NK-92 (cell line): ENCODE data around the gene EHD2.

ENCODE experiments used
- DNase-seq: peaks from one replicate; lab custom pipeline; 2025; ENCODE audit not compliant: unreplicated experiment; lab: John Stamatoyannopoulos, UW

Gene EHD2

GRCh38 chr19:47687906-47688305, 25.3 kb upstream of the EHD2 start:
- no peak for DNase-seq

GRCh38 chr19:47691090-47691489, 22.1 kb upstream of the EHD2 start:
- DNase-seq, result no peak

GRCh38 chr19:47691782-47692181, 21.4 kb upstream of the EHD2 start:
- no peak for DNase-seq

GRCh38 chr19:47693489-47693888, 19.7 kb upstream of the EHD2 start:
- DNase-seq, result no peak

GRCh38 chr19:47693903-47694302, 19.3 kb upstream of the EHD2 start:
- DNase-seq, result no peak

- no peak for DNase-seq
These were observed 18.6 kb upstream of the EHD2 start for GRCh38 chr19:47694466-47695273.

GRCh38 chr19:47695533-47696262, 17.5 kb upstream of the EHD2 start:
- DNase-seq, result no peak

- DNase-seq, result no peak
These were observed 16.6 kb upstream of the EHD2 start for GRCh38 chr19:47696635-47697034.

GRCh38 chr19:47697863-47698609, 15.2 kb upstream of the EHD2 start:
- DNase-seq, result no peak

- DNase-seq, result no peak
These were observed 14.4 kb upstream of the EHD2 start for GRCh38 chr19:47698631-47699359.

GRCh38 chr19:47699360-47699917, 13.8 kb upstream of the EHD2 start:
- DNase-seq, result no peak

GRCh38 chr19:47700934-47701716, 12.1 kb upstream of the EHD2 start:
- DNase-seq, result no peak

GRCh38 chr19:47701717-47702552, 11.3 kb upstream of the EHD2 start:
- DNase-seq, result no peak

- DNase-seq, result no peak
These were observed 10.6 kb upstream of the EHD2 start for GRCh38 chr19:47702671-47703070.

GRCh38 chr19:47703301-47703700, 9.9 kb upstream of the EHD2 start:
- DNase-seq, result no peak

GRCh38 chr19:47704024-47704423, 9.2 kb upstream of the EHD2 start:
- DNase-seq, result no peak

- no peak for DNase-seq
These were observed 8.6 kb upstream of the EHD2 start for GRCh38 chr19:47704656-47705055.

- DNase-seq, result no peak
These were observed 5.9 kb upstream of the EHD2 start for GRCh38 chr19:47707135-47707925.
